Stimulated activated CD8-positive, alpha-beta memory T cell treated with anti-CD3 and anti-CD28 coated beads, Interleukin-4, amount 100 ng/mL, for 4 hours (primary cell): ENCODE measurements around the gene FLT3LG.

Source experiments
- DNase-seq, 2 donors: peaks; one replicate each; pipeline ENCODE4 v3.0.0-alpha.2; 2020; ENCODE audit warnings: low read depth in 2 of 2, low spot score in 1 of 2

FLT3LG gene

GRCh38 chr19:49487277-49488045, 13.4 kb downstream of the FLT3LG start, which contains the start of gene RPL13A:
Gene RPL13A (plus strand): TSS chr19:49487608. CDS start chr19:49487630, 22 bp downstream.
- DNase-seq, result peak; percentile 98 to 99

- no peak for DNase-seq
Observed at GRCh38 chr19:49488046-49488862, 14.2 kb downstream of the FLT3LG start.

- no peak for DNase-seq
Observed at GRCh38 chr19:49488863-49489537, 15.0 kb downstream of the FLT3LG start.

GRCh38 chr19:49489601-49490167, 15.7 kb downstream of the FLT3LG start:
- DNase-seq, result no peak

GRCh38 chr19:49490287-49491029, 16.4 kb downstream of the FLT3LG start:
- no peak for DNase-seq

GRCh38 chr19:49491030-49491803, 17.2 kb downstream of the FLT3LG start:
- DNase-seq, result no peak

GRCh38 chr19:49491804-49492572, 18.0 kb downstream of the FLT3LG start:
- DNase-seq, result no peak

- DNase-seq, result no peak
Observed at GRCh38 chr19:49492573-49493405, 18.8 kb downstream of the FLT3LG start.

- no peak for DNase-seq
Observed at GRCh38 chr19:49496574-49497008, 22.6 kb downstream of the FLT3LG start.

GRCh38 chr19:49497047-49497788, 23.2 kb downstream of the FLT3LG start:
- no peak for DNase-seq

- DNase-seq, result no peak
Observed at GRCh38 chr19:49497789-49498103, 23.7 kb downstream of the FLT3LG start.

GRCh38 chr19:49498475-49498874, 24.5 kb downstream of the FLT3LG start:
- DNase-seq, result no peak

GRCh38 chr19:49499030-49499670, 25.1 kb downstream of the FLT3LG start:
- DNase-seq, result no peak

- DNase-seq, result no peak
Observed at GRCh38 chr19:49502866-49503581, 29.0 kb downstream of the FLT3LG start.

- DNase-seq, result no peak
Observed at GRCh38 chr19:49503582-49503962, 29.6 kb downstream of the FLT3LG start.

- DNase-seq, result peak in 1 of 2 donors; percentile 63
Observed at GRCh38 chr19:49506575-49507105, 32.6 kb downstream of the FLT3LG start.
